KMS-11 (cell line): Measurements from ENCODE around the gene AUTS2.

Source experiments
- H2AFZ ChIP-seq: fragments of 200-600 bp; sonication (generic); 2 replicates; pipeline ENCODE4 v1.6.1; 2016; ENCODE audit warnings: antibody characterized with exemption, mixed run types, low read depth
- H3K27ac ChIP-seq: fragments of 200-600 bp; sonication (generic); 2 replicates; pipeline ENCODE4 v1.6.1; 2016; ENCODE audit warnings: mild to moderate bottlenecking, mixed run types
- H3K27me3 ChIP-seq: fragments of 200-600 bp; sonication (generic); 2 replicates; pipeline ENCODE4 v1.6.1; 2017; ENCODE audit warnings: mild to moderate bottlenecking, low read depth, mixed run types, moderate library complexity; ENCODE audit not compliant: insufficient read depth
- H3K36me3 ChIP-seq: fragments of 200-600 bp; sonication (generic); 2 replicates; pipeline ENCODE4 v1.6.1; 2017; ENCODE audit warnings: mild to moderate bottlenecking, mixed run types; ENCODE audit not compliant: insufficient read depth
- H3K4me1 ChIP-seq: fragments of 200-600 bp; sonication (generic); 2 replicates; pipeline ENCODE4 v1.6.1; 2016; ENCODE audit warnings: mild to moderate bottlenecking, low read depth, mixed run types; ENCODE audit not compliant: poor library complexity, severe bottlenecking
- H3K4me2 ChIP-seq: fragments of 200-600 bp; sonication (generic); 2 replicates; pipeline ENCODE4 v1.7.0; 2016; ENCODE audit warnings: mild to moderate bottlenecking, mixed run types
- H3K4me3 ChIP-seq: fragments of 200-600 bp; sonication (generic); IDR thresholded peaks from 2 replicates; pipeline ENCODE4 v1.6.1; 2017; ENCODE audit warnings: low read depth, low read length, mixed read lengths; ENCODE audit not compliant: insufficient read depth
- H3K79me2 ChIP-seq: fragments of 200-600 bp; sonication (generic); 2 replicates; pipeline ENCODE4 v1.6.1; 2016; ENCODE audit warnings: low read depth, mixed run types; ENCODE audit not compliant: insufficient read depth
- H3K9ac ChIP-seq: fragments of 200-600 bp; sonication (generic); 2 replicates; pipeline ENCODE4 v1.6.1; 2016; ENCODE audit warnings: mild to moderate bottlenecking, mixed run types
- H4K20me1 ChIP-seq: fragments of 200-600 bp; sonication (generic); 2 replicates; pipeline ENCODE4 v1.6.1; 2016; ENCODE audit warnings: mild to moderate bottlenecking, mixed run types; ENCODE audit not compliant: insufficient read depth
- TF ChIP-seq, protein P1 (sequence below): fragments of 200-600 bp; sonication (generic); conservative IDR thresholded peaks from 2 replicates; pipeline ENCODE4 v1.6.1; 2017; ENCODE audit warnings: low read depth, mild to moderate bottlenecking, antibody characterized with exemption, low read length, moderate library complexity, mixed read lengths

Gene AUTS2

GRCh38 chr7:70733090-70733489, 1134.8 kb downstream of the AUTS2 start:
- Histone ChIP-seq H3K36me3 (no peaks in the 10 kb centered on the region), H3K79me2 (peaks cover 100% of the 10 kb centered on the region), H3K27me3 (no peaks in the 10 kb centered on the region), H3K4me2 (no peak overlapping the region), H3K4me1 (peaks cover 88% of the 10 kb centered on the region), H3K27ac (no peak overlapping the region), H3K4me3 (no peak overlapping the region), H3K9ac (no peak overlapping the region), H2AFZ (no peak overlapping the region), H4K20me1 (peaks cover 79% of the 10 kb centered on the region)
- TF ChIP-seq, protein P1, sequence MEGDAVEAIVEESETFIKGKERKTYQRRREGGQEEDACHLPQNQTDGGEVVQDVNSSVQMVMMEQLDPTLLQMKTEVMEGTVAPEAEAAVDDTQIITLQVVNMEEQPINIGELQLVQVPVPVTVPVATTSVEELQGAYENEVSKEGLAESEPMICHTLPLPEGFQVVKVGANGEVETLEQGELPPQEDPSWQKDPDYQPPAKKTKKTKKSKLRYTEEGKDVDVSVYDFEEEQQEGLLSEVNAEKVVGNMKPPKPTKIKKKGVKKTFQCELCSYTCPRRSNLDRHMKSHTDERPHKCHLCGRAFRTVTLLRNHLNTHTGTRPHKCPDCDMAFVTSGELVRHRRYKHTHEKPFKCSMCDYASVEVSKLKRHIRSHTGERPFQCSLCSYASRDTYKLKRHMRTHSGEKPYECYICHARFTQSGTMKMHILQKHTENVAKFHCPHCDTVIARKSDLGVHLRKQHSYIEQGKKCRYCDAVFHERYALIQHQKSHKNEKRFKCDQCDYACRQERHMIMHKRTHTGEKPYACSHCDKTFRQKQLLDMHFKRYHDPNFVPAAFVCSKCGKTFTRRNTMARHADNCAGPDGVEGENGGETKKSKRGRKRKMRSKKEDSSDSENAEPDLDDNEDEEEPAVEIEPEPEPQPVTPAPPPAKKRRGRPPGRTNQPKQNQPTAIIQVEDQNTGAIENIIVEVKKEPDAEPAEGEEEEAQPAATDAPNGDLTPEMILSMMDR = no peak

DNA sequence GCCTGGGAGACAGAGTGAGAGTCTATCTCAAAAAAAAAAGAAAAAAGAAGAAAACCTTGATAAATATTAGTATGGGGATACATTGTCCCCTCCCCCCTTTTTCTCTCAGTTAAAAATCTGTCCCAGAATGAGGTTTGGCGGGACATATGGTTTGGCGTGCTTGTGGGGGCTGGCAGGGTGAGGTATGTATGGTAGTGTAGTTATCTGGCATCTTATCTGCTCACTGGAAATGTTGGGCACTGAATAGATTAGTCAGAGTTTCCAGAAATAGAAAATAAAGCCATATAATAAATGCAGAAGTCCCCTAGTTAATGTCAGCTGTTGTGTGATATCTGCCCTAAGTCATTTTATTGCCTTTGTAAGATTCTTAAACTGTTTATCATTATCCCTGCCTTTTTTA, 1136.1 kb downstream of the AUTS2 start:
- H4K20me1 ChIP-seq = peaks cover 85% of the 10 kb centered on the region
- TF ChIP-seq, protein P1 = no peak
- H3K27ac ChIP-seq = no peak overlapping the region
- H3K27me3 ChIP-seq = no peaks in the 10 kb centered on the region
- peaks cover 100% of the 10 kb centered on the region for H3K79me2 ChIP-seq
- peaks cover 91% of the 10 kb centered on the region for H3K4me1 ChIP-seq
- no peak overlapping the region for H3K4me2 ChIP-seq
- H2AFZ ChIP-seq = no peak overlapping the region
- no peak overlapping the region for H3K9ac ChIP-seq
- no peaks in the 10 kb centered on the region for H3K36me3 ChIP-seq
- H3K4me3 ChIP-seq = no peak overlapping the region

DNA sequence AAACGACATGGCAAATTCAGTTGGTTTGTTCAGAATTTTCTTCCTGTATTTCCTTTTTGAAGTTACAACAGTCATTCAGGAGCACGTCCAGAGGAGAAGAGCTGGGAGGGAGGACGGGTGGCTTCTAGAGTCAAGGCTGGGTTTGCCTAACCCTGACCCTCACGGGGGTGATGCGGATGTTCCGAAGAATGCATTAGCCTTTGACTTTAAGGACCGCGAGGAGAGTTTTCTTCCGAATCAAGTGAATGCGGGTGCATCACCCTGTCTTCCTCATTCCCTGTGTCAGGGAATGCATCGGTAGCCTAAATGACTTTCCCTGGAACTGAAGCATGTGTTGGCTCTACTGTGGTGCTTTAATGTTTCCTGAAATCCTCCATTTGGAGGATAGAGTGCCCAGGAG, 1137.0 kb downstream of the AUTS2 start:
- TF ChIP-seq, protein P1 = no peak
- H2AFZ ChIP-seq = no peak overlapping the region
- H4K20me1 ChIP-seq = peaks cover 85% of the 10 kb centered on the region
- peaks cover 91% of the 10 kb centered on the region for H3K4me1 ChIP-seq
- H3K27ac ChIP-seq = no peak overlapping the region
- H3K9ac ChIP-seq = no peak overlapping the region
- H3K79me2 ChIP-seq = peaks cover 100% of the 10 kb centered on the region
- peak overlapping the region; percentile 2; the same call in 1 of the 2 replicates for H3K4me2 ChIP-seq
- H3K4me3 ChIP-seq = no peak overlapping the region
- no peaks in the 10 kb centered on the region; the same call in 1 of the 2 replicates for H3K36me3 ChIP-seq
- no peaks in the 10 kb centered on the region for H3K27me3 ChIP-seq

DNA sequence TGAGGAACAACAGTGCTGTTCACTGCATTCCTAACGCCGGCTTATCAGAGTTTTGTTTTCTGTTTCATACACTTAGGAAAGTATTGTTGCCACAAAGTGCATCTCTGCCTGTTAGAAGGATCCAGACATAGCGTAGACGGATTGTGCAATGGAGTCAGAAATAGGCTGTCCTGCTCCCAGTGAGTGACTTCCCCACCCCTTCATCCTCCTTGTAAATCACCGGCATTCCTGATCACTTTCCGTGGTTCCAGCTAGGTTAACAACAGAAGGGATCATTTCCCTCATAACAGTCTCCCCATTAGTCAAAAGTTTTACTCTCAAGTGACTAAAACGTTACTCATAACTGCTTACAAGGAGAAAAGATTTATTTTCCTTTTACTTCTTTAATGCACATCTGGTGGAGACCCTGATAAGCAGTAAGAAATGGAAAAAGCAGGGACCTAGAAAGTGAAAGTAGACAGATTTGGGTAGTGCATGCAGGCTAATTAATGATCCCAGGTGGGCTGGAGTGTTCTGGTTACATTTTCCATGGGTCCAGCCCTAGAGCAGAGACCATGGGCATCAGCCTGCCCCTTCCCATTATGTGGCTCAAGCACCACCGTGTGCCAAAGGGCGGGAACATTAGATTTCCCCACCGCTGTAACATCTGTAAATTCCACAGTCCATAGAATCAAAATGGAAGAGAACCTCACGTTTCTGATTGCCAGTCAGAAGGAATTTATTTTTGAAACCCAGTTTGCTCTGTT, 1138.6 kb downstream of the AUTS2 start:
- H3K36me3 ChIP-seq = no peaks in the 10 kb centered on the region; the same call in 1 of the 2 replicates
- H3K4me1 ChIP-seq = peaks cover 82% of the 10 kb centered on the region
- H3K27me3 ChIP-seq = no peaks in the 10 kb centered on the region
- H3K9ac ChIP-seq = no peak overlapping the region
- no peak overlapping the region for H3K4me3 ChIP-seq
- H3K4me2 ChIP-seq = peak overlapping the region; percentile 1; the same call in 1 of the 2 replicates
- no peak overlapping the region for H2AFZ ChIP-seq
- H3K79me2 ChIP-seq = peaks cover 100% of the 10 kb centered on the region
- H4K20me1 ChIP-seq = peaks cover 89% of the 10 kb centered on the region
- H3K27ac ChIP-seq = no peak overlapping the region
- TF ChIP-seq, protein P1 = no peak
